SK-N-SH treated with all-trans-retinoic acid at 6 μM for 48 hours (cell line): ENCODE results near the gene PARD3.

Experiments used
- ATAC-seq: fragments of 200-7000 bp; cut with Tn5 transposase; 3 replicates; pipeline ENCODE4 v1.9.1; 2020; ENCODE audit warnings: mild to moderate bottlenecking, moderate library complexity
- ARNTL ChIP-seq: fragments of 450-650 bp; formaldehyde crosslinking; IDR thresholded peaks from 2 replicates; pipeline ENCODE4 v1.5.0; 2020; ENCODE audit warnings: low read depth, mild to moderate bottlenecking, moderate library complexity, borderline replicate concordance
- BACH2 ChIP-seq: fragments of 250-450 bp; sonication (Bioruptor Pico); IDR thresholded peaks from 2 replicates; pipeline ENCODE4 v1.9.0; 2021; ENCODE audit warnings: mild to moderate bottlenecking, borderline replicate concordance
- CSDC2 ChIP-seq: fragments of 250-450 bp; sonication (Bioruptor Pico); IDR thresholded peaks from 2 replicates; pipeline ENCODE4 v1.5.0; 2020; ENCODE audit warnings: mild to moderate bottlenecking, moderate library complexity
- CSRNP3 ChIP-seq: fragments of 250-450 bp; sonication (Bioruptor Pico); IDR thresholded peaks from 2 replicates; pipeline ENCODE4 v1.5.1; 2021; ENCODE audit warnings: mild to moderate bottlenecking, moderate library complexity
- ESRRG ChIP-seq: fragments of 250-450 bp; sonication (Bioruptor Pico); IDR thresholded peaks from 2 replicates; pipeline ENCODE4 v1.6.1; 2021; ENCODE audit warnings: mild to moderate bottlenecking
- ISL1 ChIP-seq: fragments of 250-450 bp; sonication (Bioruptor Pico); IDR thresholded peaks from 2 replicates; pipeline ENCODE4 v2.1.2; 2022; ENCODE audit warnings: mild to moderate bottlenecking, moderate library complexity
- POU6F1 ChIP-seq: fragments of 250-450 bp; sonication (Bioruptor Pico); IDR thresholded peaks from 2 replicates; pipeline ENCODE4 v1.8.0; 2021; ENCODE audit warnings: low read depth, mild to moderate bottlenecking, moderate library complexity, borderline replicate concordance
- PPARA ChIP-seq: fragments of 250-450 bp; sonication (Bioruptor Pico); IDR thresholded peaks from 2 replicates; pipeline ENCODE4 v1.5.0; 2020; ENCODE audit warnings: mild to moderate bottlenecking, borderline replicate concordance
- RARB ChIP-seq: fragments of 250-450 bp; sonication (Bioruptor Pico); IDR thresholded peaks from 2 replicates; pipeline ENCODE4 v1.8.0; 2021; ENCODE audit warnings: mild to moderate bottlenecking, moderate library complexity
- SNAI2 ChIP-seq: fragments of 250-450 bp; sonication (Bioruptor Pico); IDR thresholded peaks from 2 replicates; pipeline ENCODE4 v1.5.0; 2020; ENCODE audit warnings: mild to moderate bottlenecking, moderate library complexity
- TCF4 ChIP-seq: fragments of 250-450 bp; sonication (Bioruptor Pico); IDR thresholded peaks from 2 replicates; pipeline ENCODE4 v1.8.0; 2021; ENCODE audit warnings: mild to moderate bottlenecking, moderate library complexity, borderline replicate concordance
- TOX ChIP-seq: fragments of 250-450 bp; sonication (Bioruptor Pico); IDR thresholded peaks from 2 replicates; pipeline ENCODE4 v1.8.0; 2021; ENCODE audit warnings: mild to moderate bottlenecking, moderate library complexity, borderline replicate concordance
- TSHZ2 ChIP-seq: fragments of 250-450 bp; sonication (Bioruptor Pico); IDR thresholded peaks from 2 replicates; pipeline ENCODE4 v1.5.0; 2020; ENCODE audit warnings: mild to moderate bottlenecking, moderate library complexity
- ZC3H10 ChIP-seq: fragments of 250-450 bp; sonication (Bioruptor Pico); IDR thresholded peaks from 2 replicates; pipeline ENCODE4 v1.5.1; 2021; ENCODE audit warnings: mild to moderate bottlenecking, moderate library complexity
- ZFP30 ChIP-seq: fragments of 450-650 bp; formaldehyde crosslinking; IDR thresholded peaks from 2 replicates; pipeline ENCODE4 v1.5.0; 2022; ENCODE audit warnings: mild to moderate bottlenecking, moderate library complexity
- ZNF70 ChIP-seq: fragments of 450-650 bp; formaldehyde crosslinking; IDR thresholded peaks from 2 replicates; pipeline ENCODE4 v1.5.0; 2020; ENCODE audit warnings: mild to moderate bottlenecking, moderate library complexity
- TF ChIP-seq, protein P1 (sequence below): fragments of 250-450 bp; sonication (Bioruptor Pico); IDR thresholded peaks from 2 replicates; pipeline ENCODE4 v1.8.0; 2020; ENCODE audit warnings: mild to moderate bottlenecking, moderate library complexity, borderline replicate concordance
- TF ChIP-seq, protein P2 (sequence below): fragments of 250-450 bp; sonication (Bioruptor Pico); IDR thresholded peaks from 2 replicates; pipeline ENCODE4 v1.5.1; 2020; ENCODE audit warnings: low read depth, mild to moderate bottlenecking, moderate library complexity

PARD3 gene

GRCh38 chr10:34731885-34732701 is 83.0 kb downstream of the PARD3 start:
- ATAC-seq, result peak; percentile 72
- TF ChIP-seq ISL1 (CRISPR knock-in tag), result peak; percentile 68
- TF ChIP-seq ESRRG (CRISPR knock-in tag), result no peak

DNA sequence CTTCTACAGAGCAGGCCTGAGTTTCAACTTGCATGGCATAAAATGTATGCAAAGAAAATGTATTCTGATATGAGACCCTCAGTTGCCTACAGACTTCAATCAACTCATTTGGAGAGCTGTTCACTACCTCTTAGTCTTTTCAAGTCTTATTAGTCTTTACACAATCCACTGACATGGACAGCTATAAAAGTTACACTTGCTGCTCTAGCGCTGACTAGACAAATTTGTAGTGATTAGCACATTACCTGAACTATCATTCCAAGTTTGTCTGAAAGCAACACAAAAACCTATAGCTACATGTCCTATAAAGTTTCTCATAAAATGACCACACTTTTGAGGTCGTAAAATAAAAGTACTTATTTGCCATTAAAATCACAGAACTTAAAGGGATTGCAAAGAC is 83.9 kb downstream of the PARD3 start:
- ATAC-seq, result no peak
- TF ChIP-seq CSRNP3 (CRISPR knock-in tag) (no peak), TOX (CRISPR knock-in tag) (no peak), PPARA (CRISPR knock-in tag) (no peak), ZFP30 (CRISPR knock-in tag) (no peak), ZC3H10 (CRISPR knock-in tag) (no peak), ARNTL (CRISPR knock-in tag) (no peak), TSHZ2 (CRISPR knock-in tag) (no peak), TCF4 (CRISPR knock-in tag) (no peak), CSDC2 (CRISPR knock-in tag) (no peak)
- TF ChIP-seq, protein P1, sequence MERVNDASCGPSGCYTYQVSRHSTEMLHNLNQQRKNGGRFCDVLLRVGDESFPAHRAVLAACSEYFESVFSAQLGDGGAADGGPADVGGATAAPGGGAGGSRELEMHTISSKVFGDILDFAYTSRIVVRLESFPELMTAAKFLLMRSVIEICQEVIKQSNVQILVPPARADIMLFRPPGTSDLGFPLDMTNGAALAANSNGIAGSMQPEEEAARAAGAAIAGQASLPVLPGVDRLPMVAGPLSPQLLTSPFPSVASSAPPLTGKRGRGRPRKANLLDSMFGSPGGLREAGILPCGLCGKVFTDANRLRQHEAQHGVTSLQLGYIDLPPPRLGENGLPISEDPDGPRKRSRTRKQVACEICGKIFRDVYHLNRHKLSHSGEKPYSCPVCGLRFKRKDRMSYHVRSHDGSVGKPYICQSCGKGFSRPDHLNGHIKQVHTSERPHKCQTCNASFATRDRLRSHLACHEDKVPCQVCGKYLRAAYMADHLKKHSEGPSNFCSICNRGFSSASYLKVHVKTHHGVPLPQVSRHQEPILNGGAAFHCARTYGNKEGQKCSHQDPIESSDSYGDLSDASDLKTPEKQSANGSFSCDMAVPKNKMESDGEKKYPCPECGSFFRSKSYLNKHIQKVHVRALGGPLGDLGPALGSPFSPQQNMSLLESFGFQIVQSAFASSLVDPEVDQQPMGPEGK, result no peak
- TF ChIP-seq, protein P2, sequence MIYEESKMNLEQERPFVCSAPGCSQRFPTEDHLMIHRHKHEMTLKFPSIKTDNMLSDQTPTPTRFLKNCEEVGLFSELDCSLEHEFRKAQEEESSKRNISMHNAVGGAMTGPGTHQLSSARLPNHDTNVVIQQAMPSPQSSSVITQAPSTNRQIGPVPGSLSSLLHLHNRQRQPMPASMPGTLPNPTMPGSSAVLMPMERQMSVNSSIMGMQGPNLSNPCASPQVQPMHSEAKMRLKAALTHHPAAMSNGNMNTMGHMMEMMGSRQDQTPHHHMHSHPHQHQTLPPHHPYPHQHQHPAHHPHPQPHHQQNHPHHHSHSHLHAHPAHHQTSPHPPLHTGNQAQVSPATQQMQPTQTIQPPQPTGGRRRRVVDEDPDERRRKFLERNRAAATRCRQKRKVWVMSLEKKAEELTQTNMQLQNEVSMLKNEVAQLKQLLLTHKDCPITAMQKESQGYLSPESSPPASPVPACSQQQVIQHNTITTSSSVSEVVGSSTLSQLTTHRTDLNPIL (CRISPR knock-in tag), result no peak

DNA sequence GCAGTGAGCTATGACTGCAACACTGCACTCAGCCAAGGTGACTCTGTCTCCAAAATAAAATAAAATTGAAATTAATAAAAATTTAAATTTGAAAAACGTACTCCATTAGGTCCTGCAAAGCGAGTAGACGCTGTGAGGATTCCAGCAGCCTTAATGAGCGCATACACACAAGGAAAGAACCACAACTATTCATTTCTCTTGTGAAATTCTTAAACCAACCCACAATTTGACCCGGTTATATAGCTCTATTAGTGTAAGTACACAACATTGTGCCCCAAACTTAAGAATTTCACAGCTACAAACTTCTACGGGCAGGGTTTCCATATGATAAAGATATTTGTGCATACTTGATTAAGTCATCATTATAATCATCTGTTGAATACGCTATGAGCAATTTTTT is 84.4 kb downstream of the PARD3 start:
- no peak for ATAC-seq
- TF ChIP-seq ZC3H10 (CRISPR knock-in tag) (no peak), ZFP30 (CRISPR knock-in tag) (no peak), TOX (CRISPR knock-in tag) (no peak), SNAI2 (CRISPR knock-in tag) (no peak), BACH2 (CRISPR knock-in tag) (no peak), ISL1 (CRISPR knock-in tag) (no peak), PPARA (CRISPR knock-in tag) (no peak)

GRCh38 chr10:34729619-34730018 is 85.5 kb downstream of the PARD3 start:
- no peak for ATAC-seq

More at GRCh38 chr10:34729619-34730018, 85.5 kb downstream of the PARD3 start:
- TF ChIP-seq ZNF70 (CRISPR knock-in tag) (no peak), ARNTL (CRISPR knock-in tag) (no peak), ZFP30 (CRISPR knock-in tag) (no peak), BACH2 (CRISPR knock-in tag) (no peak), CSDC2 (CRISPR knock-in tag) (no peak), PPARA (CRISPR knock-in tag) (no peak), ZC3H10 (CRISPR knock-in tag) (no peak), TOX (CRISPR knock-in tag) (no peak), ESRRG (CRISPR knock-in tag) (no peak), RARB (CRISPR knock-in tag) (no peak), POU6F1 (CRISPR knock-in tag) (no peak)
- TF ChIP-seq, protein P2 (CRISPR knock-in tag), result no peak
